ENCODE results near the gene MRPS25. TPM values are rescaled to one million over a fixed set of nuclear protein-coding genes. Genes with fewer than 3 reads are reported as not detected.

Gene MRPS25
- total RNA-seq, 2 experiments from 2014 or later, result 34.6 to 35.0 TPM

DNA sequence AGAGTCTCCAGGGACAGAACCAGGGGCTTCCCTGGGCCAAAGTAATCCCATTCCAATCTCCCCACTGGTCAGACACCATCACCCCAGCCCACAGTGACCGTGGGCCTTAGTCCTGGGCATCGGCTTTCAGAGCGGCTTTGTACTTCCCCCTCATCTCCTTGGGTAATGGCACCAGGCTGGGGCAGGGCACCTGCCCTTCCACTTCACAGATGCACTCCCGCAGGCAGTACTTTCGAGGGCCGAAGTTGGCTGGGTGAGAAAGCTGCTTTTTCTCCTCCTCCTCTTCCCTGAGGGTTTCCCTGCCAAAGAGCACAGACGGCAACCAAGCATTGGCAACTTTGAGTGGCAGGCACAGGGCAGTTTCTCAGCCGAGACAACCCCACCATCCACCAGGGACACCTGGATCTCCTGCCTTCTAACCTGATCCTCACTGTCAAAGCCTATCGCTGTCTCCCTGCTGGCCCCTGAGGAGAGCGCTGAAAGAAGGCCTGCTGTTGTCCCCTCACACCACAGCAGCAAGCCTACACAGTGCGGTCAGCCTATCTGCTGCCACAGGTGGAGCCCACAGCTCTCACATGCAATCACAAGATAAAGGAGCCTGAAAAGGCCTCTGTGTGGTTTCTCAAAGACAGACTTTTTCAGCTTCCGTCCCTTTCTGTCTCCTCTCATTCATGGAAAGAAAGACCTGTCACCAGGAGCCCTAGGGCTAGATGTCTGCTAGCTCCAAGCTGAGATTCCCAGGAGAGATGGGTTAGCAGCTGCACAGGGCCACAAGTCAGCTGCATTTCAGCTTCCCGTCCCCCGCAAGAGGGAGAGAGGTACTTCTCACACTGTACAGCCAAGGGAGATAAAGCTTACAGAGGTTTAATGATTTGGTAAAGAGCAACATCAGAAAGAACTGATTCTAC lies 12.5 kb downstream of the MRPS25 start:
- CTCF ChIA-PET, result interaction anchor here (1.1 to 3.6 kb wide), 3 partner anchors 12 to 58 kb away, joined by 3 to 28 read pairs (median 15); partner anchors contain the start of gene MRPS25
- no peak for DNase-seq
- Mint-ChIP-seq H3K27me3 (no peaks in the 10 kb centered on the region), H3K9me3 (no peaks in the 10 kb centered on the region), H3K4me1 (peaks cover 36% of the 10 kb centered on the region), H3K36me3 (ENCODE audit: low read depth) (peaks cover 63% of the 10 kb centered on the region), H3K27ac (peak overlapping the region; percentile 32), H3K4me3 (no peak overlapping the region)
- POLR2A ChIA-PET, result interaction anchor here (1.2 to 4.4 kb wide), 2 partner anchors 12 to 28 kb away, joined by 3 to 20 read pairs; partner anchors contain the start of gene MRPS25

DNA sequence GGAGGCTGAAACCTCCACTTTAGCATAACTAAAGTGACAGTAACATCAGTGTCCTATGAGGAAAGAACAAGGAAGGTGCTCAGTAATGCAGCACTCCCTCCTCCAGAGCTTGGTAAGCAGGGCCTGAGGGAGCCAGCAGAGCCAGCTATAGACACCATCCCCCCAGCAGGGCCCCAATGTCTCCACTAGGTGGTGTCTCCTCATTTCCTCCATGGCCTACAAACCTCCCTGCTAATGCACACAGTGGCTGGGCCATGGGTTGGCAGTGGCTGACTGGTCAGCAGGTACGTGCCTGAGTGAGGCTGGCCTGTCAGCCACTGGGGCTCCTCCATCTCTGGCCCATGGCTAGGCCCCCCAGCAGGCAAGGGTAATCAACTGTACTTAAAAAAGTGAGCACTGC lies 13.6 kb downstream of the MRPS25 start:
- Mint-ChIP-seq H3K9me3 (no peaks in the 10 kb centered on the region), H3K4me3 (no peak overlapping the region), H3K4me1 (peaks cover 33% of the 10 kb centered on the region), H3K27me3 (no peaks in the 10 kb centered on the region), H3K36me3 (ENCODE audit: low read depth) (peaks cover 63% of the 10 kb centered on the region), H3K27ac (no peak overlapping the region)
- CTCF ChIA-PET, result interaction anchor here (0.6 to 3.6 kb wide), 19 partner anchors 8 to 356 kb away, joined by 3 to 28 read pairs (median 3); partner anchors contain the start of gene MRPS25
- POLR2A ChIA-PET, result interaction anchor here (1.0 to 4.4 kb wide), 3 partner anchors 13 to 47 kb away, joined by 3 to 20 read pairs (median 3); partner anchors contain the start of gene MRPS25
- peak; percentile 55 for DNase-seq

DNA sequence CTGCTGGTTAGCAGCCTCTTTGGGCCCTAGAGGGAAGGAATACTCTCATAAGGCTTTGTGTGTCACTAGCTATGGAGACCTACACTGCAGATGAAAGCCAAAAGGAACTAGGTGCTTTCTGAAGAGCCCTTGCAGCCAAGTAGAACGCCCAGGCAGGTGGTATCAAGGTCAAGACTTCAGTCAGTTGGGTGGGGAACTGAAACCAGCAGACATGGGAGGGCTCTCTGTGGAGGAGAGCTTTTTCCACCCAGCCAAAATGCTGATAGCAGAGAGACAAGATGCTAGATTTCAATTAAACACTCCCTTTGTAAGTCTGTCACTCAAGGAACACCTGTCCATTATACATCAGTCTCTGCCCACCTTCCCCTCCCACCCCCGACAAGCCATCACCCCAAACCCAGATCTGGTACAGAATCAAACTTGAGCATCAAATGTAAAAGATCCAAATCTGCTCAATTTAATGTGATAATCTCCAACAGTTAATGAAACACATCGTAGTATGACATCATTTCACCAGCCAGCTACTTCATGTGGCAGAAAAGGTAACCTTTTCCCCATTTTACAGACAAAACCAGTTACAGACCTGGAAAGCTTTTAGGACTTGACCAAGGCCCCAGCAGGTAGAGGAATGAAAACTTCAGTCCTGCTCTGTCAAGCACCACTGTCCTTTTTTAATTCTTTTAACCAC lies 14.6 kb downstream of the MRPS25 start:
- H3K27me3 Mint-ChIP-seq, result no peaks in the 10 kb centered on the region
- DNase-seq, result no peak
- ChIA-PET CTCF (interaction anchor here (0.7 to 3.6 kb wide), 16 partner anchors 9 to 355 kb away, joined by 3 to 28 read pairs (median 4); partner anchors contain the start of gene MRPS25), POLR2A (interaction anchor here (4.4 kb wide), 1 partner anchor 14 kb away, joined by 20 read pairs; the partner anchor contains the start of gene MRPS25)
- H3K4me3 Mint-ChIP-seq, result no peak overlapping the region
- peaks cover 25% of the 10 kb centered on the region for H3K4me1 Mint-ChIP-seq
- peaks cover 63% of the 10 kb centered on the region for H3K36me3 Mint-ChIP-seq (ENCODE audit: low read depth)
- no peaks in the 10 kb centered on the region for H3K9me3 Mint-ChIP-seq
- H3K27ac Mint-ChIP-seq, result peak overlapping the region; percentile 29

DNA sequence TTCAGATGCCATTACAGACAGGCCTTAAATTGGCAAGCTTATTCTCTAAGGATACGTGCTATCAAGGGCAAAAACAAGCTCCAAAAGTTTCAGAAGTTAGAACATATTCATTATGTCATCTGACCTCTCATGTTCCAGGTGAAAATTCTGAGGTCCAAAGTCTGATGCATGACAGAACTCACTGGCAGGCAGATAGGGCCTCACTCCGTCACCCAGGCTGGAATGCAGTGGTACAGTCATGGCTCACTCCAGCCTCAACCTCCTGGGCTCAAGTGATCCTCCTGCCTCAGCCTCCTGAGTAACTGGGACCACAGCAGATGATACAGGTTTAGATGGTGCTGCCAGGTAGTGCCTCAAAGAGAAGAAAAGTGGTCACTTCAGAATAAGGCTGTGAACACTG lies 15.5 kb downstream of the MRPS25 start:
- Mint-ChIP-seq H3K27me3 (no peaks in the 10 kb centered on the region), H3K36me3 (ENCODE audit: low read depth) (peaks cover 58% of the 10 kb centered on the region), H3K4me3 (no peak overlapping the region), H3K4me1 (peaks cover 21% of the 10 kb centered on the region), H3K27ac (no peak overlapping the region), H3K9me3 (no peaks in the 10 kb centered on the region)
- DNase-seq, result no peak
- ChIA-PET CTCF (interaction anchor here (1.0 to 1.7 kb wide), 5 partner anchors 15 to 69 kb away, joined by 3 to 6 read pairs (median 3); partner anchors contain the start of genes MRPS25 and RBSN), POLR2A (interaction anchor here (1.2 to 4.4 kb wide), 2 partner anchors 12 to 15 kb away, joined by 3 to 20 read pairs; partner anchors contain the start of gene MRPS25)

DNA sequence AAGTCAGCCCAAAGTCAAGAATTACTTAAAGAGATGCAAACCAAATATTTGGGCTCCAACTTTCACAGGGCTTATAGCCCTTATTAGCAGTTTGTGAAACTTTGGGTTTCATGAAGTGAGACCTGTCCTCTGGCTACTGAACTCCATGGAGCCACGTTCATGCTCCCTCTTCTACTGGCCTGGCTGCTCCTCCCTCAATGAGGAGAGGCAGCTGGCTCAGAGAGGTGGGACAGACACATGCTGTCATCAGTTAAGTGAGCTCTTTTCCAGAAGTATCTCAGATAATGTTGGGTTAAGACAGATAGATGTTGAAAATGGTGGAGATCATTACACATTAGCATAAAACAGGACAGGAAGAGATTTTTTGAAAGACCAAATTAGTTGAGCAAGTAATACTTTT lies 19.4 kb downstream of the MRPS25 start:
- ChIA-PET POLR2A (interaction anchor here (1.2 to 1.8 kb wide), 4 partner anchors 8 to 19 kb away, joined by 3 to 6 read pairs (median 4); partner anchors contain the start of gene MRPS25), CTCF (no interaction called here)
- no peaks in the 10 kb centered on the region for H3K9me3 Mint-ChIP-seq
- DNase-seq, result no peak
- H3K4me1 Mint-ChIP-seq, result peaks cover 22% of the 10 kb centered on the region
- peaks cover 73% of the 10 kb centered on the region for H3K36me3 Mint-ChIP-seq (ENCODE audit: low read depth)
- no peak overlapping the region for H3K4me3 Mint-ChIP-seq
- no peak overlapping the region for H3K27ac Mint-ChIP-seq
- H3K27me3 Mint-ChIP-seq, result no peaks in the 10 kb centered on the region

DNA sequence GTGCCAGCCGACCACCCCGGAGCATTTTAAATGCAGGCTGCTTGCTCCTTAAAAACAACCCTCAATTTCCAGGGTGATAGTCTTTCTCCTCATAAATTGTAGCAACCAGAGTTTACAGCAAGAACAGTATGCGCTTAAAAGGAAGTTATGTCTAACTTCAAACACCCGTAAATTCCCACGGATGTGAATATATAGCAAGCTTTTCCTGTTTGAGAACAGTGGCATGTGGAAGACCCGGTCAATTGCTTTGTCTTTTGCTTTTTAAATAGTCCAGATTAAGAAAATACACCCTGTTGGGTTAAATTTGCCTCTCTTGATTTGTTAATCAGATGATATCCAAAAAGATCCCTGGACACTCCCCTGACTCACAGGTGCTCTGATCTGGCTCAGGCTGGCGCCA lies 20.8 kb downstream of the MRPS25 start:
- Mint-ChIP-seq H3K9me3 (no peaks in the 10 kb centered on the region), H3K36me3 (ENCODE audit: low read depth) (peaks cover 71% of the 10 kb centered on the region), H3K27me3 (no peaks in the 10 kb centered on the region), H3K4me1 (peaks cover 18% of the 10 kb centered on the region), H3K4me3 (no peak overlapping the region), H3K27ac (peak overlapping the region; percentile 16)
- POLR2A ChIA-PET, result interaction anchor here (0.6 kb wide), 1 partner anchor 21 kb away, joined by 3 read pairs; the partner anchor contains the start of gene MRPS25
- no peak for DNase-seq
- CTCF ChIA-PET, result no interaction called here

DNA sequence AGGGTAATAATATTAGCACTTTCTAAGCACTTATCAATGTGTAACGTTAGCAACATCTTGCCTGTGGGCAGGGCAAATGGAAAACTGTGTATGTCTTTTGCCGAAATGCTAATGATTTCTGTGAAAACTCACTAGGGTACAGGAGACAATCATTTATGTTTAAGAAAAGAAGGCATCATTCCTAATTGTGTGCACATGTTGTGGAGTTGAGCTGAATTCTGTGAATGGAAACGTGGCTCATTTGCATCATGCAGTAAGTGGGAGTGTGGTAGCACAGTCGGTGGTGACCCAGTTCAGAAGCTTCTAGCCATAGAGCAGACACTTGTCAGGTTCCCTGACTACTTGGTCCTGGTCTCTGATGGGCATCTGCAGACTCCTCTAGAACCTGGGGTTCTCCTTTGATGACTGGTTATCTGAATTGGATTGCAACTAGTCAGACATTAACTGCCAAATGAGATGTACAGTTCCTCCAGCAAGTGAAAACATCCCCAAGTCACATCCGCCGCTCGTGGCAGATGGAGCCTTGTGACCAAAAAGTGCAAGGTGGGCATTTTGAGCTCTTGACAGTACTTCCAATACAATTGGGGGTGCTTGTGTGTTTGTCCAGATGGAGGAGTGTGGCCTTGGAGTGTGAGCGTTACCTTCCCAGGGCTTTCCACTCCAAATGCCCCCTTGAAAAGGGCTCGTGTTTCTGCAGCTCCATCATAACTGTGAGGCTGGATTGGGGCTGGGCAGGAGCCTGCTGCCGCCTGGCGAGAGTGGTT lies 21.5 kb downstream of the MRPS25 start:
- CTCF ChIA-PET, result no interaction called here
- H3K27ac Mint-ChIP-seq, result peak overlapping the region; percentile 9
- H3K4me1 Mint-ChIP-seq, result peaks cover 18% of the 10 kb centered on the region
- H3K9me3 Mint-ChIP-seq, result no peaks in the 10 kb centered on the region
- POLR2A ChIA-PET, result no interaction called here
- peaks cover 70% of the 10 kb centered on the region for H3K36me3 Mint-ChIP-seq (ENCODE audit: low read depth)
- DNase-seq, result no peak
- H3K4me3 Mint-ChIP-seq, result no peak overlapping the region
- H3K27me3 Mint-ChIP-seq, result no peaks in the 10 kb centered on the region

DNA sequence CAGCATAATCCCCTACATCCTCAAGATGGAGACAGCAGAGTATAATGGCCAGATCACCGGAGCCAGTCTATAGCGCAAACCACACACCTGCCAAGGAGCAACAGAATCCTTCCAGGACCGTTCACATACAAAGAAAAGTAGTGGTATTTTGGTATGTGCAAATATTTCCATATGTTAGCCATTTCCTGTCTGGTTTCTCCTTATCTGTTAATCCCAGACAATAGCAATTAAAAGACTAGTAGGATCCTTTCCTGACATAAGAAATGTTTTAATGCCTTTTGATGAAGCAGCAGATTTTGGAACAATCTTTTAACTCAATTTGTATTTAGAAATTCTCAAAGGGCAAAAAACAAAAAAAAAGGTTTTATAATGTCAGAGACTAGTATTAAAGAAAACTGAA lies 22.2 kb downstream of the MRPS25 start:
- DNase-seq, result no peak
- peaks cover 18% of the 10 kb centered on the region for H3K4me1 Mint-ChIP-seq
- ChIA-PET CTCF (no interaction called here), POLR2A (no interaction called here)
- H3K27ac Mint-ChIP-seq, result no peak overlapping the region
- no peak overlapping the region for H3K4me3 Mint-ChIP-seq
- H3K27me3 Mint-ChIP-seq, result no peaks in the 10 kb centered on the region
- H3K9me3 Mint-ChIP-seq, result no peaks in the 10 kb centered on the region
- peaks cover 72% of the 10 kb centered on the region for H3K36me3 Mint-ChIP-seq (ENCODE audit: low read depth)

DNA sequence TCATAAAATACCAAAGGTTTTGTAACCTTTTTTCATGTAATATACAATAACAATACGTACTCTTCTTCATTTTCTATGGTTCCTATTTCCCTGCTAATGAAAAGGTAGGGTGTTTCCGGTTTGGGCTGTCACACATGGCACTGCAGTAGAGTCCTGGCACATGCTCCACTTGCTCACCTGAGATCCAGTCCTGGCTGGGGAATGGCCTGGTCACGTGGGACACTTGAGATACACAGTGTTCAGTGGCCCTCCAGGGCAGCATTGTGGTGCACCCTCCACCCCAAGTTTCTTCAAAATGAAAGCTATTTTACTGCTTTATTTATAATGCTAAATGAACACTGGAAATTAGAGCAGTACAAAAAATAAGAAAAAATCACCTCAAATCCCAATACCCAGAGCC lies 23.2 kb downstream of the MRPS25 start:
- Mint-ChIP-seq H3K27me3 (no peaks in the 10 kb centered on the region), H3K4me3 (no peak overlapping the region), H3K9me3 (no peaks in the 10 kb centered on the region), H3K27ac (peak overlapping the region; percentile 18), H3K36me3 (ENCODE audit: low read depth) (peaks cover 69% of the 10 kb centered on the region), H3K4me1 (peaks cover 18% of the 10 kb centered on the region)
- no peak for DNase-seq
- CTCF ChIA-PET, result no interaction called here
- POLR2A ChIA-PET, result no interaction called here

DNA sequence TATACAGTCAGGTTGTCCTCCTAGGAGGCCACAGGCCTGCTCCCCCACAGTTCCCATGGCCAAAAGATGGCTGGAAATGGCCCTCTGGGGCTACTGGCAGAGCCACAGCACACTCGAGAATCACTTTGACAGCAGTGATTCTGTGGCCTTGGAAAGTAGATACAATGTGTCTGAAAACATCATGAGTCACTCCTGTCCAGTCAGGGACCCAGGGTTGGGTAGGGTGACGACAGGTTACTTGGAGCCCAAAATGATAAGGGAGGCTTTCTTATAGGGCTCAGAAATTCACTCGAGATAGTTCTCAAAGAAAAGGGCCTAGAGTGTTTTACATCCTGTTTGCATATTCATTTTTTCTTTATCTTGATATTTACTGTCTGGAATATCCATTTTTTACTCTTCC lies 24.3 kb downstream of the MRPS25 start:
- Mint-ChIP-seq H3K4me1 (peaks cover 16% of the 10 kb centered on the region), H3K36me3 (ENCODE audit: low read depth) (peaks cover 62% of the 10 kb centered on the region), H3K27ac (no peak overlapping the region), H3K27me3 (no peaks in the 10 kb centered on the region), H3K9me3 (no peaks in the 10 kb centered on the region), H3K4me3 (no peak overlapping the region)
- DNase-seq, result no peak
- CTCF ChIA-PET, result no interaction called here
- POLR2A ChIA-PET, result no interaction called here

DNA sequence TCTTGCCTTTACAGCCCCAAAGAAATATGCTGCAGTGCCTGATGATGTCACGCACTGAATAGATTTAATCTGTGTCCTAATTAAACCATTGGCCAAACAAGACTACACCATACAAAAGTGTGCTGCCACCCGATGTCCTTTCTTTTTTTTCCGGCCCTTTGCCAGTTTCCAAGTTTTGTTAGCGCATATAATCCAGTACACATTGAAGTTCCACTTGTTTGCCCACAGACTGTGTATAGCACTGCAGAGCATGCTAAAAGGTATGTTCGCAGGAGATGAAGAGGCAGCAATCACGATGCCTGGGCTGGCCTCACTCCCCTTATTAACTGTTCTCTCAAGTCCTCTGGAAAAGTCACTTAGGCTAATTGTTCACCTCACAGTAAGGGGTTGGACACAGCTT lies 26.8 kb downstream of the MRPS25 start:
- Mint-ChIP-seq H3K27ac (no peak overlapping the region), H3K36me3 (ENCODE audit: low read depth) (peaks cover 52% of the 10 kb centered on the region), H3K4me3 (no peak overlapping the region), H3K9me3 (no peaks in the 10 kb centered on the region), H3K4me1 (no peaks in the 10 kb centered on the region), H3K27me3 (no peaks in the 10 kb centered on the region)
- no peak for DNase-seq
- ChIA-PET CTCF (interaction anchor here (3.1 kb wide), 1 partner anchor 13 kb away, joined by 15 read pairs; no protein-coding TSS in a partner anchor), POLR2A (interaction anchor here (1.1 kb wide), 2 partner anchors 11 to 27 kb away, joined by 3 read pairs; partner anchors contain the start of gene MRPS25)

DNA sequence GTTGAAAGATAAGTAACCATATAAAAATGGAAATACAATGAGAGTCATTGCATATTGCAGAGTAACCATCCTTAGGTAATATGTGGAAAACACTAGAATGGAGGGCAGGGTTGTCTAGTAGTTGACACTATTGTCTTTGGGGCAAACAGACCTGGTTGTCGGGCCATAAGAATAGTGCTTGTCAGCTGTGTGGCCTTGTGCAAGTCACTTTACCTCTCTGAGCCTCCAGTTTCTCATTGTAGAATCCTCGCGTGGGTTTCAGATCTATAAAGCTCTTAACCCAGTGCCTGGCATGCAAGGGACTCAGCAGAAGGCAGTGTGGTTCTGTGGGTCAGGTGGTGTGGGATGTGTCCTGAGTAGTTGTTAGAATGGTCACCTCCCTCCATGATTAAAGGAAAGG lies 32.0 kb downstream of the MRPS25 start:
- Mint-ChIP-seq H3K9me3 (no peaks in the 10 kb centered on the region), H3K27me3 (no peaks in the 10 kb centered on the region), H3K4me3 (no peak overlapping the region), H3K27ac (no peak overlapping the region), H3K36me3 (ENCODE audit: low read depth) (peaks cover 56% of the 10 kb centered on the region), H3K4me1 (no peaks in the 10 kb centered on the region)
- no peak for DNase-seq
- POLR2A ChIA-PET, result interaction anchor here (1.2 kb wide), 1 partner anchor 13 kb away, joined by 3 read pairs; no protein-coding TSS in a partner anchor
- CTCF ChIA-PET, result no interaction called here
